H1 (cell line): ENCODE results near the gene POPDC3. TPM values are rescaled to one million over a fixed set of nuclear protein-coding genes. Genes with fewer than 3 reads are reported as not detected.

Experiments
- TBP ChIP-seq: IDR thresholded peaks from 2 replicates; pipeline ENCODE4 v1.6.1; 2011; ENCODE audit warnings: low read depth, low read length, improper control_type of control experiment
- polyA plus RNA-seq, 7 experiments: library from polyadenylated mRNA; depleted of rRNA in 3 of 7; stranded (reverse) in 5 of 7; unstranded in 2 of 7; fragments of >200 nt in 5 of 7; fragments of 200-250 nt in 2 of 7; gene quantifications; 1 replicate in 5 of 7; 2 replicates in 1 of 7; 4 replicates in 1 of 7; pipeline versions ENCODE4 v1.2.1 to v1.2.3, GENCODE V29; 2011 to 2013; ENCODE audit warnings: missing spikeins in 2 of 7, mixed read lengths in 2 of 7
- total RNA-seq: library from RNA; stranded (reverse); fragmentation: NEBNext Ultra II Directional; extraction: Animal tissue kit (Norgen Biotek cat#: 25700); gene quantifications from 2 replicates; pipeline ENCODE4 v1.2.1, GENCODE V29; 2021

Gene POPDC3
- total and polyA plus RNA-seq, 2 of the 8 experiments (the other 6 are each of a cell fraction or from before 2014, with no cell fraction given), result 3.7 to 6.5 TPM

DNA sequence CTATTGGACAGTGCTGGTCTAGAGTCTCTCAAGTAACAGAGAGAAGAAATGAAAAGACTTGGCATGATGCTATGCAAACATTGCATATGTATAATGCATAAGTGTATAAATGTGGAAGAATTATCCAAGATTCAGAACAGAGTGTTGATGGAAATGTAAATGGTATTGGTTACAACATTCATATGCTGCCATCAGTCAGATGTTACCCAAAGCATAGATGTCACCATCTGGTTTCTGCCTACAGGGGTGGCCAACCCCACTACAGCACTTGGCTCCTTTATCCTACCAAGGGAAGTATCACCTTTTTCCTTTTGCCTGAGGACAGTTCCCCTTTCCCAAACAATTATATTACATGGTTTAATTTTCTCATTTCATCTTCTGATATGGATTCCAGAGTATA, 11.9 kb downstream of the POPDC3 start (continued):
- no peak for TF ChIP-seq TBP
